ENCODE measurements around the gene TSPAN9. TPM values are rescaled to one million over a fixed set of nuclear protein-coding genes. Genes with fewer than 3 reads are reported as not detected.

Gene TSPAN9
- total and polyA plus RNA-seq, 9 of the 15 experiments (the other 6 are each of a cell fraction or from before 2014, with no cell fraction given): 0.23 to 2.1 (median 0.60) TPM; not detected in 2

DNA sequence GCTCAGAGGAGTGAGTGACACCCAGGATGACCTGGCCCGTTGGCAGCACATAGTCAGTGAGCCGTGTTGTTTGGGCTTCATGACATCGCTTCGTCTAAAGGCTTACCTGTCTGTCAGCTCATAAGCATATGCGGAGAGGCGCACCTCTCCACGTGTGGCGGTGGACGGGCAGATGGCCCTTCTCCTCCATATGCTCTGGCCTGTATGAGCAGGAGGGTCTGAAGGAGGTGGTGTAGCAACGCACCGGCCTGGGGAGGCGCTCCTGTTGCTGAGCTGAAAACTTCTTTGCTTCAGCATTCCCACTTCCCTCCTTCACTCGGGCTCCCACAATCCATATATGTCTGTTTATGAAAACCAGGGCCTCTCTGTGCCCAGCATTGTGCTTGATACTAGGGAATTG is 186.1 kb downstream of the TSPAN9 start (continued):
- TF ChIP-seq, protein P1, sequence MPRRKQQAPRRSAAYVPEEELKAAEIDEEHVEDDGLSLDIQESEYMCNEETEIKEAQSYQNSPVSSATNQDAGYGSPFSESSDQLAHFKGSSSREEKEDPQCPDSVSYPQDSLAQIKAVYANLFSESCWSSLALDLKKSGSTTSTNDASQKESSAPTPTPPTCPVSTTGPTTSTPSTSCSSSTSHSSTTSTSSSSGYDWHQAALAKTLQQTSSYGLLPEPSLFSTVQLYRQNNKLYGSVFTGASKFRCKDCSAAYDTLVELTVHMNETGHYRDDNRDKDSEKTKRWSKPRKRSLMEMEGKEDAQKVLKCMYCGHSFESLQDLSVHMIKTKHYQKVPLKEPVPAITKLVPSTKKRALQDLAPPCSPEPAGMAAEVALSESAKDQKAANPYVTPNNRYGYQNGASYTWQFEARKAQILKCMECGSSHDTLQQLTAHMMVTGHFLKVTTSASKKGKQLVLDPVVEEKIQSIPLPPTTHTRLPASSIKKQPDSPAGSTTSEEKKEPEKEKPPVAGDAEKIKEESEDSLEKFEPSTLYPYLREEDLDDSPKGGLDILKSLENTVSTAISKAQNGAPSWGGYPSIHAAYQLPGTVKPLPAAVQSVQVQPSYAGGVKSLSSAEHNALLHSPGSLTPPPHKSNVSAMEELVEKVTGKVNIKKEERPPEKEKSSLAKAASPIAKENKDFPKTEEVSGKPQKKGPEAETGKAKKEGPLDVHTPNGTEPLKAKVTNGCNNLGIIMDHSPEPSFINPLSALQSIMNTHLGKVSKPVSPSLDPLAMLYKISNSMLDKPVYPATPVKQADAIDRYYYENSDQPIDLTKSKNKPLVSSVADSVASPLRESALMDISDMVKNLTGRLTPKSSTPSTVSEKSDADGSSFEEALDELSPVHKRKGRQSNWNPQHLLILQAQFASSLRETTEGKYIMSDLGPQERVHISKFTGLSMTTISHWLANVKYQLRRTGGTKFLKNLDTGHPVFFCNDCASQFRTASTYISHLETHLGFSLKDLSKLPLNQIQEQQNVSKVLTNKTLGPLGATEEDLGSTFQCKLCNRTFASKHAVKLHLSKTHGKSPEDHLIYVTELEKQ (CRISPR knock-in tag; IDR thresholded peaks at IDR 0.05): no peak
- TF ChIP-seq HDAC3 (IDR thresholded peaks at IDR 0.05; ENCODE audit: borderline replicate concordance, partially characterized antibody): no peak
- no peak for TF ChIP-seq MCM3 (IDR thresholded peaks at IDR 0.05)
- no peak for TF ChIP-seq FOSL1 (tag; conservative IDR thresholded peaks at IDR 0.05)
- no peak for TF ChIP-seq SREBF2 (CRISPR knock-in tag; IDR thresholded peaks at IDR 0.05)
- TF ChIP-seq ZNF174 (CRISPR knock-in tag; IDR thresholded peaks at IDR 0.05): no peak
- TF ChIP-seq RBM25 (IDR thresholded peaks at IDR 0.05; ENCODE audit: low read depth, low read length, severe bottlenecking): no peak
- no peak for TF ChIP-seq HMGN3 (IDR thresholded peaks at IDR 0.05; ENCODE audit: borderline replicate concordance, extremely low read depth, insufficient read length, low read depth, low read length)

Measured in K562 (cell line).